Measurements from ENCODE around the gene P3R3URF.

- TF ChIP-seq ZKSCAN1 (IDR thresholded peaks at IDR 0.05; ENCODE audit: low read depth, low read length) = no peak
- no peak for TF ChIP-seq MBD2 (IDR thresholded peaks at IDR 0.05; ENCODE audit: borderline replicate concordance, low read depth)
- TF ChIP-seq CBX2 (IDR thresholded peaks at IDR 0.05; ENCODE audit: insufficient read depth, low read length, poor library complexity, severe bottlenecking) = no peak
- no peak for TF ChIP-seq TCF7L2 (IDR thresholded peaks at IDR 0.05; ENCODE audit: low read depth, low read length)
- no peak for TF ChIP-seq STAG1 (CRISPR knock-in tag; IDR thresholded peaks at IDR 0.05; ENCODE audit: borderline replicate concordance)
Measured at GRCh38 chr1:46184920-46185658, 8.8 kb upstream of the P3R3URF start.
